Lung microvascular endothelial cell (primary cell): ENCODE results near the gene PHOSPHO2. TPM values are rescaled to one million over a fixed set of nuclear protein-coding genes. Genes with fewer than 3 reads are reported as not detected.
A peak's percentile ranks its signal among the peaks of the same experiment; 100 is the strongest.

Experiments
- DNase-seq, 2 donors: peaks; one replicate each; pipeline versions ENCODE4 v3.0.0 to v3.0.0-alpha.2; 2010; ENCODE audit warnings: low read depth in 2 of 2
- total RNA-seq: library from RNA; depleted of rRNA; stranded (reverse); fragments of >200 nt; gene quantifications from 2 replicates; pipeline ENCODE4 v1.2.1, GENCODE V29; 2014

Gene PHOSPHO2
- 1.7 and 2.6 TPM in 2 replicates for total RNA-seq

DNA sequence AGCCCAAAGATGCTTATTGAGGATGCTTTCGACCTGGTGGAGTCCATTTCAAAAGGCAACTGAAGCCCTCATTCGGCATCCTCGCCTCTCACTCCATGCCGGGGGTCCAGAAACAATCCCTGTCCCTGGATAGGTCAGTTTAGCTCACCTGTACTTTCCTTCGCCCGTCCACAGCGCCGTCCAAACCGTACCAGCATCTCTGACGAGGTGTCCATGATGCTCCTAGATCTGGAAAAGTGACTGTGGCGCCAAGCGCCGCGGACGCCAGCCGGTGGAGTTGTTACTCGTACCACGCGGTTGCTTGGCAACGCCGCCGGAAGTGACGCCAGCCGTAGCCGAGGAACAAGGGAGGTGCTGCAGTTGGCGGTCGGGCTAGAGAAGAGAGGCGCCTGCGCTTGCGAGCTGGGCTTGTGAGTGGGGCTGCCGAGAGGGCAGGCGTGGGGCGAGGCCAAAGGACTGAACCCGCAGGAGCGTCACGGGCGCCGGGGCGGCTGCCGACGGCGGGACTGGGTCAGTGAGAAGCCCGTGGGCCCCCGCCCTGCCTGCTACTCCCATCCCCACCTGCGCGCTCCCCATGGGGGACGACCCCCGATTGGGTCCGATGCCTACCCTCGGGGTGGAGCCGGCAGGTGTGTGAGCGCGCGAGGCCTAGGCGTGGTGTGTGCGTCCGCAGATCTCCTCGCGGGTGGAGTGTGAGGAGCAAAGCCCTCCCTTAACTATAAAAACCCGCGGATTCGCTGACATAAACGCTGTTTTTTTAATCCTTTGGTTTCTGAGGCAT lies at the start of gene PHOSPHO2, which contains the start of gene CFAP210:
TSS of gene PHOSPHO2 (plus strand) at position 357 of the 781 bp plus-strand sequence. CDS start 6,503 bp downstream, outside the sequence.
TSS of gene CFAP210 (minus strand) at position 293 of the 781 bp plus-strand sequence. CDS start at position 215, 78 bp downstream.
- DNase-seq: peak; percentile 98 to 99

GRCh38 chr2:169647496-169647895 lies 46.8 kb upstream of the PHOSPHO2 start:
- no peak for DNase-seq

GRCh38 chr2:169649278-169649677 lies 45.0 kb upstream of the PHOSPHO2 start:
- DNase-seq: no peak

DNA sequence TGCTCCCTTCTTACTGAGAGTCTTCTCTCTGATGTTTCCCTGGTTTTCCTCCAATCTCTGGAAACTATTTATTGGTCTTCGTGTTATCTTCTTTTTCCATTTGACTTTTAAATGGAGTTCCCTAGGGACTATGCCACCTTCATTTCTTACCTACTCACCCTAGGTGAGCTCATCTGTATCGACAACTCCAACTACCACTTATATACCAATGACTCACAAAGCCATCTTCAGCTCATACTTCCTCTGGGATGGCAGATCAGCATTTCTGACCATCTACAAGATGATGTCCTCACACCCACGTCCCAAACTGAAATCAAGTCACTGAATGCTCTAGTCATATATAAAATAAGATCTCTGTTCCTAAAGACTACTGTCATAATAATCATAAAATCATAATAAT lies 40.6 kb upstream of the PHOSPHO2 start:
- no peak for DNase-seq

DNA sequence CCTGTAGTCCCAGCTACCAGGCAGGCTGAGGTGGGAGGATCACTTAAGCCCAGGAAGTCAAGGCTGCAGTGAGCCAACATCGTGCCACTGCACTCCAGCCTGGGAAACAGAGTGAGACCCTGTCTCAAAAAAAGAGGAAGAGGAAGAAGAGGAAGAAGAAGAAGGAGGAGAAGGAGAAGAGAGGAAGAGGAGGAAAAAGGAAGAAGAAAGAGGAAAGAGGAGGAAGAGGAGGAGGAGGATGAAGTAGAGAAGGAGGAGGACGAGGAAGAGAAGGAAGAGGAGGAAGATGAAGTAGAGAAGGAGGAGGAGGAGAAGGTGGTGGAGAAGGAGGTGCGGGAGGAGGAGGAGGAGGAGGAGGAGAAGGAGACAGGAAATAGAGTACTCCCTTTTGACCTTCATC lies 38.1 kb upstream of the PHOSPHO2 start:
- DNase-seq: no peak

DNA sequence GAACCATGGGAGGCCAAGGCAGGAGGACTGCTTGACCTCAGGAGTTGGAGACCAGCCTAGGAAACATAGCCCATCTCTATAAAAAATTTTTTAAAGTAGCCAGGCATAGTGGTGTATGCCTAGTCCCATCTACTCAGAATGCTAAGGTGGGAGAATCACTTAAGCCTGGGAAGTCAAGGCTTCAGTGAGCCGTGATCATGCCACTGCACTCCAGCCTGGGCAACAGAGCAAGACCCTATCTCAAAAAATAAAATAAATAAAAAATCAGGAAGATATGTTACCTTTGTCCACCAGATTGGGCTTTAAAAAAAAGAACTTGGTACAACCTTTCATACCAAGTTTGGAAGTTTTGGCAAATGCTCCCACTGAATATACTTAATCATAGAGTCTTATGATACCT lies 35.4 kb upstream of the PHOSPHO2 start:
- no peak for DNase-seq

DNA sequence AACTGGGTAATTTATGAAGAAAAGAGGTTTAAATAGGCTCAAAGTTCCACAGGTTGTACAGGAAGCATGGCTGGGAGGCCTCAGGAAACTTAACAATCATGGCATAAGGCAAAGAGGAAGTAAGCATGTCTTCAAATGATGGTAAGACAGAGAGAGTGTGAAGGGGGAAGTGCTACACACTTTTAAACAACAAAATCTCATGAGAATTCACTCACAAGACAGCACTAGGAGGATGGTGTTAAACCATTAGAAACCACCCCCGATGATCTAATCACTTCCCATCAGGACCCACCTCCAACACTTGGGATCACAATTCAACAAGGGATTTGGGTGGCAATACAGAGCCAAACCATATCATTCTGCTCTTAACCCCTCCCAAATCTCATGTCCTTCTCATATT lies 34.9 kb upstream of the PHOSPHO2 start:
- no peak for DNase-seq

GRCh38 chr2:169661265-169661664 lies 33.0 kb upstream of the PHOSPHO2 start:
- DNase-seq: no peak

- DNase-seq: no peak
These were observed 31.5 kb upstream of the PHOSPHO2 start for GRCh38 chr2:169662744-169663143.

DNA sequence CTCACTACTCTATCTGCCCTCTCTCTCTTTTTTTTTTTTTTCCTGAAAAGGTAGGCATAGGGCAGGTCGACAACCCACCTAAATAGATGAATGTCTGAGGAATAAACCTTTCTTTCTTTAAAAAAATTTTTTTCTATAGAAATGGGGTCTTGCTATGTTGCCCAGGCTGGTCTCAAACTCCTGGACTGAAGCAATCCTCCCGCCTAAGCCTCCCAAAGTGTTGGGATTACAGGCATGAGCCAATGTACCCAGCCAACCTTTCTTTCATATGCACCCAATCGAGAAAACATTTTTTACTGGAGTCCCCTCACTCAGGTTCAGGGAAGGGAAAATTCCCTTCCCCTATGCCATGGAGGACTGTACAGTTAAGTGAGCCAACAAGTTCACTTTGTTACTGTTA lies 31.0 kb upstream of the PHOSPHO2 start:
- DNase-seq: no peak

- no peak for DNase-seq
These were observed 29.7 kb upstream of the PHOSPHO2 start for GRCh38 chr2:169664600-169664977.

DNA sequence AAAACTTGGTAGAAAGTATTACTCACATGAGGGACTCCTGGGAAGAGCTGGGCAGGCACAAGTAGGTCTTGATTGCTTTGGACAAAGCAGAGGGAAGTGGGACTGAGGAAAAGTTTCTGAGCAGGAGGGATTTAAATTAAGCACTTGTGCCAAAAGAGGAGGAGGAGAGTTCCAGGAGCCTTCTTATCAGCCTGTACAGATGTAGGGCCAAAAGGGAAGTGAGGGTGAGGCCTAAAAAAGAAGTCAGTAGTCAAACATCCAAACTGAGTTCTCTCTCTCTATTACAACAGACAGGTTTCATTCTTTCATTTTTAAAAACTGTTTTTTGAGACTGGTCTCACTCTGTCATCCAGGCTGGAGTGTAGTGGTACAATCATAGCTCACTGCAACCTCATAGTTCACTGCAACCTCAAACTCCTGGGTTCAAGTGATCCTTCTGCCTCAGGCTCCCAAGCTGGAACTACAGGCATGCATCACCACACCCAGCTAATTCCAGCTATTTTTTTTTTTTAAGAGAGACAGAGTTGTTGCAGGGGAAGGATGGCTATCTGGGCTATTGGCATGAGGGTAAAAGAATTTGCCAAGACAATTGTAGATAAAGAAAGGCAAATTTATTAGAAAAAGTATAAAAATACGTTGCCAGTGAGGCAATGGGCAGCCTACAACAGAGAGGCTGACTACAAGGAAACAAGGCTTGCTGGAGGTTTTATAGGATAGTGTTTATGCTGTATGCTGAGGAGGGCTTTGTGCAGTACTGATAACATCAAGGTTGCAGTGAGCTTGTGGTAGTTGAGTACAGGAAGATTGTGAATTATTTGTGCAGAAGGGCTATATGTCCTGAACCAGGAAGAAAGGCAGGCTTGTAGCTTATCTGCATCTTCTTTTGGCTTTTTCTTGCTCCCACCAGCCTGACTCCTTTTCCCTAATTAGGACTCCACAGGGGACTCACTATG lies 29.0 kb upstream of the PHOSPHO2 start:
- DNase-seq: no peak

DNA sequence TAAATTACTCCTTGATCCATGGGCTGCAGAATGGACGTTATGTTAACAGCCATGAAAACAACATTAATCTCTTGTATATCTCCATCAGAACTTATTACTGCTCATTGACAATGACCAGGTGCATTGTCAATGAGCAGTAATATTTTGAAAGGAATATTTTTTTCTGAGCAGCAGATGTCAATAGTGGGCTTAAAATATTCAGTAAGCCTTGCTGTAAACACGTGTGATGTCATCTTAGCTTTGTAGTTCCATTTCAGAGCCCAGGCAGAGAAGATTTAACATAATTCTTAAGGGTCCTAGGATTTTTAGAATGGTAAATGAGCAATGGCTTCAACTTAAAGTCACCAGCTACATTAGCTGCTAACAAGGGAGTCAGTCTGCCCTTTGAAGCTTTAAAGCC lies 26.7 kb upstream of the PHOSPHO2 start:
- DNase-seq: no peak

- no peak for DNase-seq
These were observed 24.0 kb upstream of the PHOSPHO2 start for GRCh38 chr2:169670215-169670651.

GRCh38 chr2:169670937-169671336 lies 23.3 kb upstream of the PHOSPHO2 start:
- DNase-seq: no peak

- no peak for DNase-seq
These were observed 21.9 kb upstream of the PHOSPHO2 start for GRCh38 chr2:169672406-169672805.

- DNase-seq: no peak
These were observed 21.2 kb upstream of the PHOSPHO2 start for GRCh38 chr2:169673106-169673505.

DNA sequence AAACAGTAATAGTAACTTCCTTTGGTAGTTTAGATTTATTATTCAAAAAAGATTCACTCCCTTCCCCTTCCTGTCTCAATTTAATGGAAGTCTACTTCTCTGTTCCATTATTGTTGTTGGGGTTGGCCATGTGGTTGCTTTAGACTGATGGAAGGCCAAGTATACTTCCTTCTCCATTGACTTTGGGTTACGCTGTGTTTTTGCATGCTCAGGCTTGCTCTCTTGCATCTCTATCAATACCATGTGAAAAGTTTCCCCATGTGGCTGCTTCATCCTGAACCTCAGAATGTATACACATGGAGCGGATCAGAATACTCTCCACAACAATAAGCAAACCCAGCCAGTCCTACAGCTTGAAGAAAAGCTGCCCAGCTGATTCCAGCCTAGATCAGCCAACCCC lies 20.3 kb upstream of the PHOSPHO2 start:
- no peak for DNase-seq

- DNase-seq: peak in 1 of 2 donors; percentile 5
These were observed 17.9 kb upstream of the PHOSPHO2 start for GRCh38 chr2:169676357-169676756.

DNA sequence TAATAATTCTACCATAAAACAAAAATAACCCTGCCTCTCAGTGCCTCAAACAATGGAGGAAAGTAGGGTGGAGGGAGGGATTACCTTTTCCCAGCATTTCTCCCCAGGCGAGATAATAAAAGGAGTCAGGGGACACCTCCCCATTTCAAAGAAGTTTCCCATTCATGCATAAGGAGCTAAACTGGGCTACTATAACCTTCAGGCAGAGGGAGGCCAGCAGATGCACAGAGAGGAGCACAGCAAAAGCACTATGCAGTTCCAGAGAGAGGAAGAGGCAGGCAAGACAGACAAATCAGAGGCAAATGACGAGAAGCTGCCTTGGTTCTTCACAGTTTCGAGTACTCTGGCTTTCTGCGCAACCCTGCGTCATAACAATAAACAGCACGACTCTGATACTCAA lies 17.4 kb upstream of the PHOSPHO2 start:
- no peak for DNase-seq

GRCh38 chr2:169683054-169683424 lies 11.2 kb upstream of the PHOSPHO2 start:
- no peak for DNase-seq

DNA sequence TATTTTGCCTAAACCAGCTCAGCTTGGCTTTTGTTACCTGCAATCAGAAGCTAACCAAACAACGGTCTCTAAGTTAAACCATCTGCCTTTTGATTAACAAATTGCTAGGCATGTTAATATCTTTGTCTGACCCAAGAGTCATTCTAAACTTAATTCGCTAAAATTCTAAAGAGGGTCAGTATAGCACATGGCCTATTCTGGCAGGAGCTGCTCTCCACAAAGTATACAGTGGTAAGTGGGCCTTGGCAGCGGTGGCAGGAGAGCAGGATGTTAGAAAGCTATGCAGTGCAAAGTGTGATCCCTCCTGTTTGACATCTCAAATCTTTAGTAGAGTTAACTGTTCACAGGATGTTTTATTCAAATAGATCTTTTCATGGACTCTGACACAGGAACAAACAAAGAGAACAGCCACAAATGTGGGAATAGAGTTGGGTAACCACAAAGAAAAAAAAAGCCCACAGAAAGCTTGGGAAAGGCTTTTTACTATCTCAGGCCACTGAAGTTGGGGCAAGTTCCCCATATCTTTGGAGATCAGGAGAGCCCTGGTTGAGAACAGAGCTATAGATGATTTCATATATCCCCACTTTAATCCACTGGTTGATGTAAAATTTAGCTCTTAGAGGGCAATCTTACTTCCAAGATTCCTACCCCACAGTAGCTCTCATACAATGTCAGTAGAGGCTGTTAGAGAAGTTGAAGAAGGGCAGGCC lies 10.7 kb upstream of the PHOSPHO2 start:
- no peak for DNase-seq
